Measurements from ENCODE around the gene CREB5. TPM values are rescaled to one million over a fixed set of nuclear protein-coding genes. Genes with fewer than 3 reads are reported as not detected.

The CREB5 gene
- total and polyA plus RNA-seq, 2 donors from 2014 or later, result 3.4 to 27.2 TPM

DNA sequence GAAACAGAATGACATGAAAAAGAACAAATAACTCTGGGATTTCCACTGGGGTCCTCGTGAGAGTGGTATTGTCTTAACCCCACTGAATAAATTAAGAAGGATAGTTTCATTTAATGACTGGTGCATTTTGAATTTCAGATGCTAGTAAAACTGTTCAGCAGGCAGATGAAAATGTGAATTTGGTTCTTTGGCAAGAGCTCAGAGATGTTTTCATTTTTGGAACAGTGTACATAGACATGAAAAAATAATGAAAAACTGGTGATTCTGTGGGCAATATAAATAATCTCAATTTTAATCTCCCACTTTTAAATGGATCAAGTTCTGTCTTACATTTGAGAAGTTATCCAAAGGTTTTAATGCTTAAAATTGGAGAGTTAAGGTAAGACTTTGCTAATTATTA lies 461.7 kb downstream of the CREB5 start:
- Histone ChIP-seq H3K9me3 (ENCODE audit: control insufficient read depth in 2 of 3, insufficient read depth in 1 of 3, low read length in 3 of 3) (no peaks in the 10 kb centered on the region), H3K27ac (ENCODE audit: low read depth in 2 of 2, low read length in 2 of 2) (no peak overlapping the region), H3K9ac (ENCODE audit: low read length in 3 of 3) (no peak overlapping the region), H3K36me3 (ENCODE audit: control insufficient read depth in 2 of 3, insufficient read depth in 3 of 3, low read length in 3 of 3) (no peaks in the 10 kb centered on the region), H3K27me3 (ENCODE audit: control insufficient read depth, insufficient read depth, low read length) (no peaks in the 10 kb centered on the region), H3K4me3 (ENCODE audit: low read length in 3 of 3) (no peak overlapping the region), H3K4me1 (ENCODE audit: control insufficient read depth in 2 of 3, insufficient read depth in 2 of 3, low read depth in 1 of 3, low read length in 3 of 3) (no peaks in the 10 kb centered on the region)
- FAIRE-seq (no peak), DNase-seq (no peak)
- TF ChIP-seq, protein P1, sequence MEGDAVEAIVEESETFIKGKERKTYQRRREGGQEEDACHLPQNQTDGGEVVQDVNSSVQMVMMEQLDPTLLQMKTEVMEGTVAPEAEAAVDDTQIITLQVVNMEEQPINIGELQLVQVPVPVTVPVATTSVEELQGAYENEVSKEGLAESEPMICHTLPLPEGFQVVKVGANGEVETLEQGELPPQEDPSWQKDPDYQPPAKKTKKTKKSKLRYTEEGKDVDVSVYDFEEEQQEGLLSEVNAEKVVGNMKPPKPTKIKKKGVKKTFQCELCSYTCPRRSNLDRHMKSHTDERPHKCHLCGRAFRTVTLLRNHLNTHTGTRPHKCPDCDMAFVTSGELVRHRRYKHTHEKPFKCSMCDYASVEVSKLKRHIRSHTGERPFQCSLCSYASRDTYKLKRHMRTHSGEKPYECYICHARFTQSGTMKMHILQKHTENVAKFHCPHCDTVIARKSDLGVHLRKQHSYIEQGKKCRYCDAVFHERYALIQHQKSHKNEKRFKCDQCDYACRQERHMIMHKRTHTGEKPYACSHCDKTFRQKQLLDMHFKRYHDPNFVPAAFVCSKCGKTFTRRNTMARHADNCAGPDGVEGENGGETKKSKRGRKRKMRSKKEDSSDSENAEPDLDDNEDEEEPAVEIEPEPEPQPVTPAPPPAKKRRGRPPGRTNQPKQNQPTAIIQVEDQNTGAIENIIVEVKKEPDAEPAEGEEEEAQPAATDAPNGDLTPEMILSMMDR (IDR thresholded peaks at IDR 0.05; ENCODE audit: borderline replicate concordance, extremely low read depth, insufficient read depth), result no peak
- intact Hi-C loops (cut with DNase I), result no loop called here

Other genes starting within 250 kb of the CREB5 start
- gene JAZF1, start 231.7 kb upstream of the CREB5 start, total RNA-seq, result 13.1 TPM
- 5.7 TPM for gene JAZF1, start 231.7 kb upstream of the CREB5 start, polyA plus RNA-seq (ENCODE audit: insufficient read depth, low read depth, low replicate concordance)